ENCODE data around the gene PICK1. TPM values are rescaled to one million over a fixed set of nuclear protein-coding genes. Genes with fewer than 3 reads are reported as not detected.
A peak's percentile ranks its signal among the peaks of the same experiment; 100 is the strongest.

PICK1 gene
- total RNA-seq, 2 donors from 2014 or later = 33.9 to 56.2 TPM

GRCh38 chr22:38071421-38072321 lies 14.5 kb downstream of the PICK1 start:
- Histone ChIP-seq H3K9me3 (no peaks in the 10 kb centered on the region), H3K4me1 (ENCODE audit: control insufficient read depth in 1 of 2, low read depth in 2 of 2) (peaks cover 27 to 54% of the 10 kb centered on the region in 2 donors), H3K27me3 (replicated peaks; ENCODE audit: insufficient read depth) (no peaks in the 10 kb centered on the region), H3K27ac (peak overlapping the region; percentile 94 to 98), H3K4me3 (no peak overlapping the region), H3K36me3 (peaks cover 36% of the 10 kb centered on the region)
- DNase-seq (ENCODE audit: low spot score) = no peak
- ATAC-seq (ENCODE audit: insufficient number of reproducible peaks, low FRiP score, low read depth) = no peak
- TF ChIP-seq, protein P1, sequence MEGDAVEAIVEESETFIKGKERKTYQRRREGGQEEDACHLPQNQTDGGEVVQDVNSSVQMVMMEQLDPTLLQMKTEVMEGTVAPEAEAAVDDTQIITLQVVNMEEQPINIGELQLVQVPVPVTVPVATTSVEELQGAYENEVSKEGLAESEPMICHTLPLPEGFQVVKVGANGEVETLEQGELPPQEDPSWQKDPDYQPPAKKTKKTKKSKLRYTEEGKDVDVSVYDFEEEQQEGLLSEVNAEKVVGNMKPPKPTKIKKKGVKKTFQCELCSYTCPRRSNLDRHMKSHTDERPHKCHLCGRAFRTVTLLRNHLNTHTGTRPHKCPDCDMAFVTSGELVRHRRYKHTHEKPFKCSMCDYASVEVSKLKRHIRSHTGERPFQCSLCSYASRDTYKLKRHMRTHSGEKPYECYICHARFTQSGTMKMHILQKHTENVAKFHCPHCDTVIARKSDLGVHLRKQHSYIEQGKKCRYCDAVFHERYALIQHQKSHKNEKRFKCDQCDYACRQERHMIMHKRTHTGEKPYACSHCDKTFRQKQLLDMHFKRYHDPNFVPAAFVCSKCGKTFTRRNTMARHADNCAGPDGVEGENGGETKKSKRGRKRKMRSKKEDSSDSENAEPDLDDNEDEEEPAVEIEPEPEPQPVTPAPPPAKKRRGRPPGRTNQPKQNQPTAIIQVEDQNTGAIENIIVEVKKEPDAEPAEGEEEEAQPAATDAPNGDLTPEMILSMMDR (IDR thresholded peaks at IDR 0.05) = no peak

- H3K27ac ChIP-seq = peak overlapping the region; percentile 94 to 98
- DNase-seq (ENCODE audit: low spot score) (no peak), ATAC-seq (ENCODE audit: insufficient number of reproducible peaks, low FRiP score, low read depth) (no peak)
- H3K4me3 ChIP-seq = no peak overlapping the region
- no peaks in the 10 kb centered on the region for H3K9me3 ChIP-seq
- no peaks in the 10 kb centered on the region for H3K27me3 ChIP-seq (replicated peaks; ENCODE audit: insufficient read depth)
- TF ChIP-seq, protein P1 (IDR thresholded peaks at IDR 0.05) = no peak
- peaks cover 21 to 45% of the 10 kb centered on the region in 2 donors for H3K4me1 ChIP-seq (ENCODE audit: control insufficient read depth in 1 of 2, low read depth in 2 of 2)
- H3K36me3 ChIP-seq = peaks cover 36% of the 10 kb centered on the region
Observed at GRCh38 chr22:38072322-38073149, 15.3 kb downstream of the PICK1 start.

GRCh38 chr22:38073150-38074130 lies 16.2 kb downstream of the PICK1 start:
- Histone ChIP-seq H3K4me3 (no peak overlapping the region), H3K36me3 (peaks cover 36% of the 10 kb centered on the region), H3K27me3 (replicated peaks; ENCODE audit: insufficient read depth) (no peaks in the 10 kb centered on the region), H3K4me1 (ENCODE audit: control insufficient read depth in 1 of 2, low read depth in 2 of 2) (peaks cover 15 to 36% of the 10 kb centered on the region in 2 donors), H3K27ac (no peak overlapping the region), H3K9me3 (no peaks in the 10 kb centered on the region)
- no peak for DNase-seq (ENCODE audit: low spot score)
- ATAC-seq (ENCODE audit: insufficient number of reproducible peaks, low FRiP score, low read depth) = no peak
- TF ChIP-seq, protein P1 (IDR thresholded peaks at IDR 0.05) = no peak

DNA sequence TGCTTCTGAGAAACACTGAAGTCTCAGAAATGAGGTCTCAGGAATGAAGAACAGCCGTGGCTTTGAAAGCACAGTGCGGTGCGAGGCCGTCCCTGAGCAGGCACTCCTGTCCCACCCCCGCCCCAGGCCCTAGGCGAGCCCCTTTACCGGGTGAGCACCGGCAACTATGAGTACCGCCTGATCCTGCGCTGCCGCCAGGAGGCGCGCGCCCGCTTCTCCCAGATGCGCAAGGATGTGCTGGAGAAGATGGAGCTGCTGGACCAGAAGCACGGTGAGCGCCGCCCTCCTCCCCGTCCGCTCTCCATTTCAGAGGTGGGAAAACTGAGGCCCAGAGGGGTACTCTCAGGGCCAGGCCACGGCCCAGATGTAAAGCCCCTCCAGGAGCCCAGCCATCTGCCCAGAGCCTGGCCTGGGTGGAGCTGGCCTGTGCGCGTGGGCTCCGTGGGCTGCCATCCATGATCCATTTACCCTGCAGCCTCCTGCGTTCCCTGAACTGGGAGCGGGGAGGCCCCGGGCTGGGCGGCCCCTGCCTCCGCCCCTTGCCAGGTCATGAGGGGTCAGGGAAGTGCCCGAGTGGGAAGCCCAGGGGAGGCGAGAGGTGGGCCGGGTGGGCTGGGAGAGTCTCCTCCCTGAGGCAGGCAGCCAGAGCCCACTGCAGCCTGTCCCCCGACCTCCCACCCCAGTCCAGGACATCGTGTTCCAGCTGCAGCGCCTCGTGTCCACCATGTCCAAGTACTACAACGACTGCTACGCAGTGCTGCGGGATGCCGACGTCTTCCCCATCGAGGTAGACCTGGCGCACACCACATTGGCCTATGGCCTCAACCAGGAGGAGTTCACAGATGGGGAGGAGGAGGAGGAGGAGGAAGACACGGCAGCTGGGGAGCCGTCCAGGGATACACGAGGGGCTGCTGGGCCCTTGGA lies 17.2 kb downstream of the PICK1 start:
- no peak overlapping the region for H3K4me3 ChIP-seq
- DNase-seq (ENCODE audit: low spot score) (no peak), ATAC-seq (ENCODE audit: insufficient number of reproducible peaks, low FRiP score, low read depth) (no peak)
- TF ChIP-seq, protein P1 (IDR thresholded peaks at IDR 0.05) = no peak
- H3K27me3 ChIP-seq (replicated peaks; ENCODE audit: insufficient read depth) = no peaks in the 10 kb centered on the region
- peaks cover 36% of the 10 kb centered on the region for H3K36me3 ChIP-seq
- peaks cover 7 to 26% of the 10 kb centered on the region in 2 donors for H3K4me1 ChIP-seq (ENCODE audit: control insufficient read depth in 1 of 2, low read depth in 2 of 2)
- no peak overlapping the region for H3K27ac ChIP-seq
- no peaks in the 10 kb centered on the region for H3K9me3 ChIP-seq
